HepG2 (cell line): ENCODE data around the gene UBASH3A. TPM values are rescaled to one million over a fixed set of nuclear protein-coding genes. Genes with fewer than 3 reads are reported as not detected.
A peak's percentile ranks its signal among the peaks of the same experiment; 100 is the strongest.

Experiments
- AGO1 ChIP-seq: fragments of 200-400 bp; formaldehyde crosslinking; IDR thresholded peaks from 2 replicates; pipeline ENCODE4 v1.6.1; 2017; ENCODE audit warnings: mild to moderate bottlenecking, low read depth, low read length, moderate library complexity; ENCODE audit not compliant: poor library complexity, severe bottlenecking
- ARID5B ChIP-seq: IDR thresholded peaks from 2 replicates; pipeline ENCODE4 v1.4.0; 2020; ENCODE audit warnings: mild to moderate bottlenecking, missing genetic modification reagents
- CAMTA2 ChIP-seq: sonication (generic); formaldehyde crosslinking; IDR thresholded peaks from 2 replicates; pipeline ENCODE4 v1.4.0; 2020; ENCODE audit warnings: mild to moderate bottlenecking, missing genetic modification reagents, borderline replicate concordance
- IKZF1 ChIP-seq: fragments of 450-650 bp; IDR thresholded peaks from 2 replicates; pipeline ENCODE4 v1.7.1; 2016
- JUND ChIP-seq: sonication (generic); formaldehyde crosslinking; IDR thresholded peaks from 2 replicates; pipeline ENCODE4 v1.8.0; 2022; ENCODE audit warnings: mild to moderate bottlenecking, missing genetic modification reagents
- KAT2B ChIP-seq: fragments of 150-350 bp; IDR thresholded peaks from 2 replicates; pipeline ENCODE4 v1.6.1; 2014; ENCODE audit warnings: low read depth, low read length, borderline replicate concordance
- MED13 ChIP-seq: sonication (generic); formaldehyde crosslinking; IDR thresholded peaks from 2 replicates; pipeline ENCODE4 v1.5.0; 2020; ENCODE audit warnings: missing genetic modification reagents
- MEF2D ChIP-seq: sonication (generic); formaldehyde crosslinking; IDR thresholded peaks from 2 replicates; pipeline ENCODE4 v1.5.1; 2020; ENCODE audit warnings: mild to moderate bottlenecking, missing genetic modification reagents
- MLX ChIP-seq: IDR thresholded peaks from 2 replicates; pipeline ENCODE4 v1.6.1; 2016
- NCOA1 ChIP-seq: sonication (generic); formaldehyde crosslinking; IDR thresholded peaks from 2 replicates; pipeline ENCODE4 v1.9.0; 2021; ENCODE audit warnings: missing genetic modification reagents
- NFYB ChIP-seq: sonication (generic); formaldehyde crosslinking; IDR thresholded peaks from 2 replicates; pipeline ENCODE4 v1.4.0; 2020; ENCODE audit warnings: missing genetic modification reagents
- ONECUT2 ChIP-seq: sonication (generic); formaldehyde crosslinking; IDR thresholded peaks from 2 replicates; pipeline ENCODE4 v1.4.0; 2020; ENCODE audit warnings: missing genetic modification reagents
- RAD51 ChIP-seq: fragments of 450-650 bp; IDR thresholded peaks from 2 replicates; pipeline ENCODE4 v1.6.1; 2016; ENCODE audit warnings: borderline replicate concordance
- RARA ChIP-seq: IDR thresholded peaks from 2 replicates; pipeline ENCODE4 v1.6.1; 2016; ENCODE audit warnings: missing genetic modification reagents, missing compliant biosample characterization
- THAP9 ChIP-seq: sonication (generic); formaldehyde crosslinking; IDR thresholded peaks from 2 replicates; pipeline ENCODE4; 2020; ENCODE audit warnings: missing genetic modification reagents, mild to moderate bottlenecking, borderline replicate concordance
- THYN1 ChIP-seq: sonication (generic); formaldehyde crosslinking; IDR thresholded peaks from 2 replicates; pipeline ENCODE4 v1.8.1; 2023; ENCODE audit warnings: low read depth, mild to moderate bottlenecking, moderate library complexity, missing genetic modification reagents, borderline replicate concordance
- ZFP37 ChIP-seq: sonication (generic); formaldehyde crosslinking; IDR thresholded peaks from 2 replicates; pipeline ENCODE4 v1.4.0; 2020; ENCODE audit warnings: missing genetic modification reagents, borderline replicate concordance
- ZNF274 ChIP-seq: sonication (generic); formaldehyde crosslinking; IDR thresholded peaks from 2 replicates; pipeline ENCODE4 v1.5.1; 2020; ENCODE audit warnings: mild to moderate bottlenecking, missing genetic modification reagents
- ZNF333 ChIP-seq: sonication (generic); formaldehyde crosslinking; IDR thresholded peaks from 2 replicates; pipeline ENCODE4 v1.4.0; 2020; ENCODE audit warnings: mild to moderate bottlenecking, missing genetic modification reagents, borderline replicate concordance
- ZNF644 ChIP-seq: IDR thresholded peaks from 2 replicates; pipeline ENCODE4 v1.6.1; 2016; ENCODE audit warnings: low read depth
- ZNF720 ChIP-seq: sonication (generic); formaldehyde crosslinking; IDR thresholded peaks from 2 replicates; pipeline ENCODE4 v1.4.0; 2020; ENCODE audit warnings: missing genetic modification reagents
- ZNF761 ChIP-seq: sonication (generic); formaldehyde crosslinking; conservative IDR thresholded peaks from 2 replicates; pipeline ENCODE4 v1.4.0; 2020; ENCODE audit warnings: mild to moderate bottlenecking, missing genetic modification reagents
- ZNF773 ChIP-seq: sonication (generic); formaldehyde crosslinking; IDR thresholded peaks from 2 replicates; pipeline ENCODE4 v1.4.0; 2020; ENCODE audit warnings: missing genetic modification reagents, borderline replicate concordance
- ZNF788 ChIP-seq: sonication (generic); formaldehyde crosslinking; IDR thresholded peaks from 2 replicates; pipeline ENCODE4 v1.5.0; 2020; ENCODE audit warnings: mild to moderate bottlenecking, missing genetic modification reagents, borderline replicate concordance
- ZSCAN20 ChIP-seq: sonication (generic); formaldehyde crosslinking; IDR thresholded peaks from 2 replicates; pipeline ENCODE4 v1.4.0; 2020; ENCODE audit warnings: missing genetic modification reagents, mild to moderate bottlenecking, borderline replicate concordance
- polyA plus RNA-seq, 8 experiments: library from polyadenylated mRNA; depleted of rRNA in 3 of 8; stranded (reverse) in 7 of 8; unstranded in 1 of 8; fragments of >200 nt; fragmentation: Illumina TruSeq in 4 of 8; extraction: Trizol in 4 of 8; gene quantifications; 2 replicates each; pipeline versions ENCODE4 v1.2.1 to v1.2.3, GENCODE V29; 2011 to 2016; ENCODE audit warnings: low read depth in 4 of 8, missing spikeins in 1 of 8, mixed read lengths in 1 of 8; ENCODE audit not compliant: insufficient read depth in 1 of 8
- total RNA-seq, 5 experiments: library from RNA; depleted of rRNA; stranded (reverse); fragments of >200 nt; fragmentation: Illumina TruSeq; extraction: Trizol; gene quantifications; 2 replicates each; pipeline ENCODE4 v1.2.3, GENCODE V29; 2016; ENCODE audit warnings: low read depth in 1 of 5

The UBASH3A gene
- total and polyA plus RNA-seq, 2 of the 13 experiments (the other 11 are each of a cell fraction or from before 2014, with no cell fraction given): not detected

- TF ChIP-seq KAT2B (no peak), CAMTA2 (CRISPR knock-in tag) (no peak), RARA (CRISPR knock-in tag) (peak; percentile 92), JUND (no peak), AGO1 (no peak), ZNF761 (CRISPR knock-in tag) (no peak), ZNF644 (CRISPR knock-in tag) (no peak), ZNF274 (CRISPR knock-in tag) (no peak), ARID5B (CRISPR knock-in tag) (peak; percentile 71), NCOA1 (CRISPR knock-in tag) (no peak), ZNF773 (no peak), MLX (no peak), ZFP37 (no peak), RAD51 (no peak), ZNF720 (no peak), ZSCAN20 (CRISPR knock-in tag) (no peak), MEF2D (no peak), THAP9 (CRISPR knock-in tag) (no peak), MED13 (no peak), THYN1 (CRISPR knock-in tag) (no peak), NFYB (CRISPR knock-in tag) (no peak), IKZF1 (no peak), ONECUT2 (CRISPR knock-in tag) (no peak), ZNF788 (CRISPR knock-in tag) (no peak), ZNF333 (no peak)
Measured at GRCh38 chr21:42392731-42393442, 10.8 kb upstream of the UBASH3A start (continued).
